T-helper 9 cell (primary cell): ENCODE data around the gene PHC3.

Experiments
- DNase-seq: peaks from one replicate; pipeline ENCODE4 v3.0.0-alpha.2; 2020

Gene PHC3

DNA sequence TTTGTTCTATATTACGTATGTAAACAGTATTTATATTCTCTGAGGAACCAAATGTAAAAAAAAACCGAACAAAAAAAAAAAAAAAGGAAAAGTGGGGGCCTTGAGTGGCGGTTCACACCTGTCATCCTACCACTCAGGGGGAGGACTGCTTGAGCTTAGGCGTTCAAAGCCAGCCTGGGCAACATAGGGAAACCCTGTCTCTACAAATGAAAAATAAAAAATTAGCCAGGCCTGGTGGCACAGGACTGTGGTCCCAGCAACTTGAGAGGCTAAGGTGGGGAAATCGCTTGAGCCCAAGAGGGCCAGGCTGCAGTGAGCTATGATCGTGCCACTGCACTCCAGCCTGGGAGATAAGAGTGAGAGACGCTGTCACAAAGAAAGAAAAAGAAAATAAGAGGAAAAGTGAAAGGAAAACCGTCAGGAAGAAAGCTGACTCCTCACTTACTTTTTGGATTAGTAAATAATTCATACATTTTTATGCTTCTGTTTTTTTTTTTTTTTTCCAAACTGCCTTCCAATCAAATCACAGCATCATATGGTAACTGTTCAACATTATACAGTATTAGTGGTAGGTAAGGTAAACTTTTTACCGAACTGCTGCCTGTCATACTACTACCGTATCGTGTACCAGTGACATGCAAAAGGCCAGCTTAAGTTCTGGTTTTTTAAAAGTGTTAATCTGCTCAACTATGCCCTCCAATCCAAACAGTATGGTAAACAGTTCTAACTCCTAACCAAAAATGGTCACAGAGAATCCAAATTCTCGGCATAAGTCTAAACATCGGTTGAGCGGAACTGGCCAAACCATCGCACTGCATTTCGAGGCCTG, 1.2 kb downstream of the PHC3 start:
- peak; percentile 1 for DNase-seq

DNA sequence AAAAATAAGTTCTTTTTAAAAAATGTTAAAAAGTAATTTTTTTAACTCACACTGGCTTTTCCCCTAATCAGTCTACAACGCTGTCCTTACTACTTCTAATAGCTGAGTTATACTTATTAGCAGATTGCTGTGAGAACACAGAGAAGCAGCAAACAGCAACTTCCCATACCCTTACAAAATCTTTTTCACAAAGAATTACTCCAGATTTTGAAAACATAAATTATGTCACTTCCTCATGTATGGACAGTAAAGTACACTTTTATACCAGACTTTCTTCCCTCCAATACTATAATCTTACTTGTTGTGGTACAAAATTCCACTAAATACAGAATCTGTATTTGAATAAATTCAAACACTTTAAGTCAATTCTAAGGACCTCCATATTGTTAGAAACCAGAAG, 2.1 kb downstream of the PHC3 start:
- no peak for DNase-seq

DNA sequence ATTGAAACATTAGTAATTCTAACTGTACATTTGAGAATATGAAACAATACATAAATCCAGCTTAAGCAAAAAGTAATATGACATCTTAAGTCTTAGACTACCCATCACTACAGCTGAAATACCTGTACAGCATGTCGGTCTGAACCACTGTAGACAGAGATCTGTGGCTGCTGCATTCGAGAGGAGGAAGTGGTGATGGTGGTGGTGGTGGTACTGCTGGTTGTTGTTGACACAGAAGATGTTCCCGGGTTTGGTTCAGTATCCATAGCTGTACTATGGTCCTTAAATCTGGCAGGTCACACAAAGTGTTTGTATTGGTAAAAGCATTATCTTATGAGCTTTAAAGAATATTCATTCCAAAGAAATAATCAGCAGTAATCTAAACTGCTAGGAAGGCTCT, 2.9 kb downstream of the PHC3 start:
- peak; percentile 42 for DNase-seq

DNA sequence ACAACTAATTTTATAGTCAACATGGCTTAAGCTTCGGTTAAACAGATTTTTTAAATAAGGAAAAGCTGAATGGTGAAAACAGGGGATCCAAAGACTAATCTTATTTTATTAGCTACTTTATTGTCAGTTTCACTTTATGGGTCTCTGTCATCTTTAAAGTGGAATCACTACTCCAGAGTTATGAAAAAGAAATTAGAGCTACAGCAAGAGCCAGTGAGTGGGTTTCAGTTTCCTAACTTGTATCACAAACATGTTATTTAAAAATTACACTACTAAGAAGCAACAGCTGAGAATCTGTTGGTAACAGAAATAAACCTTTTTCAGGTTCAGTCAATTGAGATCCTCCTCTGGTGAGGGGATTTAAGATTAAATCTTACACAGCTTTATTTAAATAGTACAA, 10.0 kb downstream of the PHC3 start:
- no peak for DNase-seq

DNA sequence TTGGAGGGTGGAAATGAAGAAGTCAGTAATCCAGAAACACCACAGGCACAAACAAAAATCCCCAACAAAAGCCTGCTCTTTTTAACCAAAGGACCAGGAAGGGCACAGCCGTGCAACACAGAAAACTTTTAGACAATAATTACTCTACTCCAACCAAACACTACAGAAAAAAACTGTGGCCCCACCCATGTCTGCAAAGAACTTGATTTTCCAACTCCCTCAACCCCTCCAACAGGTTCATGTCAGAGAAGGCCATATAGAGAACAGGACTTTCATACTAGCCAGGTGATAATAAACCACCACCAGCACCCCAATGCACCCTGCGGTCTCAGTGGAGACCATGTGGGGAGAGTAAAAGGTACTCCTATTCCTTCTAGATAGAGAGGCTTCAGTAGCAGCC, 16.8 kb downstream of the PHC3 start:
- no peak for DNase-seq

DNA sequence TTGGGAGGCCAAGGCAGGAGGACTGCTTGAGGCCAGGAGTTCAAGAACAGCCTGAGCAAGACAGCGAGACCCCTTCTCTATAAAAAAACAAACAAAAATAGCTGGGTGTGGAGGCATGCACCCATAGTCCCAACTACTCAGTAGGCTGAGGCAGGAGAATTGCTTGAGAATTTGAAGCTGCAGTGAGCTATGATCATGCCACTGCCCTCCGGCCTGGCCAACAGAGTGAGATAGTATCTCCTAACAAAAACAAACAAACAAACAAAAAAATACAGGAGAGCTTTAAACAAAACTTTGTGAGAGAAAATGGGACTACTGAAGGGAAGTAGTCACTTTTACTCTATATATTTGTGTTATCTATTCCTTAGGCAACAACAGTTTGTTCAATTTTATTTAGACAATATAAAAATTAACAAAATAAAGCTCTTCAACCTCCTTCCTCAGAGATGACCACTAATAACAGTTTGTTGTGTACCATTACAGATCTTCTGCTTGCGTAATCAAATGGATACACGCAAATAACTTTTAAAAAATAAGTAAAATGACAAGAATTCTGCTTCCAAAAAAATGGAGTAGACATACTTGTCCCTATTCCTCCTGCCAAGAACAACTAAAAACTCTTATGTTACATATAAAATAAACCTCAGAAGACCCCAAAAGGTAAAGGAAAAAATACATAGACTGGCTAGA, 17.4 kb downstream of the PHC3 start:
- no peak for DNase-seq

DNA sequence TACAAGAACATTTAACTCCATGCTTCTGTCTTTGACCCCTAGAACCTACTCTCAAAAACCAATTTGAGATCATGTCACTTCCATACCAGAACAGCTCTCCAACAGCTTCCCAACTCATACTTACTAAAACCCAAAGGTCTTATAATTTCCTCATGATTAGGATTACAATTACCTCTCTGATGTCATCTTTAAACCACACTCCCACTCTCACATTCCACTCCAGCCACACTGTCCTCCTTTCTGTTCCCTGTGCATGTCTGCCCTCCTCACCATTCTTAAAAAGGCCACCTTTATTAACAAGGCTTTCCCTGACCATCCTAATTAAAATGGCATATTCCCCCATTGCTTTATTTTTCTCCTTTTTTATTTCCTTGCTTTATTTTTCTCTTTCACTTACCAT, 18.9 kb downstream of the PHC3 start:
- DNase-seq = no peak

DNA sequence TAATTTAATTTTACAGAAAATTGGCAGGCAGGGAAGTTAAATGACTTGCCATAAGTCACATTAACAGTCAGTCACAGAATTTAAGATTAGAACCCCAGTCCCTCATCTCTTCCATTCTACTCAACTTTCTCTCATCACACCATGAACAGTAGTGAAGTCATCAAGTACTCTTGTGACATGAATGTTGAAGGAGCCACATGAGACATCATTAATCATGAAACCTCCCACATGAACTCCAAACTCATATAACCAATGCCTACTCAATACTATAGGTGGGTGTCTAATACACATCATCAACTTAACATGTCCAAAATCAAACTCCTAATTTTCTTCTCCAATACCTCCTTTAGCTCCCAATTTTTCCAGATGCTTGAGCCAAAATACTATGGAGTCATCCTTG, 19.5 kb downstream of the PHC3 start:
- DNase-seq = no peak

DNA sequence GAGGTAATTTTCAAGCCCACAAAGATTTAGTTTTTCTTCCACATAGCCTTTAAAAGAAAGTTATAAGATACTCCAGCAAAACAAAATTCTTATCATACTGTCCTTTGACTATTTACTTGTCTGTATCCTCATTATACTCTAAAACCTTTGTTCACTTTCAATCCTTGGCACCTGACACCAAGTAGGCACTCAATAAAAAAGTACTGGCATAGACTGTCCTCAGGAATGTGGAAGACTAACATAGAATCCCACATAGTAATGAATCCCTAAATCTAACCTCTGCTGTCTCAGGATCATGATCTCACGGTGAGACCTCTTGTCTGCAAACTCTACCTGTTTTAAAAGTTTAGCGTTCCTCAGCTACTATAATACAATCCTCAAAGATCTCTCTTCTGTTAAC, 21.6 kb downstream of the PHC3 start:
- no peak for DNase-seq

DNA sequence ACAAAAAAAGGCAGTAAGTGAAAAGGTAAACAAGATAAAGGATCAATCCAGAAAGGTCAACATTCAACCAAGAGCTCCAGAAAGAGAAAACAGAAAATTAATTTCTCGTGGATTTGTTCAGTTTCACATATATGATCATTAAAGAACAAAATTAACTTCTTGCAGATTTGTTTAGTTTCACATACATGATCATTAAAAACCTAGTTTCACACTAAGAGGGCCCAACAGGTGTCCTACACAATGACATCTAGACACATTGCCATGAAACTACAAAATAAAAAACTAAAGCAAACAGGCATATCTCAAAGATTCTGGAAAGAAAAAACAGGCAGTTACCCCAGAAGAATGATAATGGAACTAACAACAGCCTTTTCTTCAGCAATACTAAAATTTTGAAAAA, 22.1 kb downstream of the PHC3 start:
- DNase-seq = no peak

DNA sequence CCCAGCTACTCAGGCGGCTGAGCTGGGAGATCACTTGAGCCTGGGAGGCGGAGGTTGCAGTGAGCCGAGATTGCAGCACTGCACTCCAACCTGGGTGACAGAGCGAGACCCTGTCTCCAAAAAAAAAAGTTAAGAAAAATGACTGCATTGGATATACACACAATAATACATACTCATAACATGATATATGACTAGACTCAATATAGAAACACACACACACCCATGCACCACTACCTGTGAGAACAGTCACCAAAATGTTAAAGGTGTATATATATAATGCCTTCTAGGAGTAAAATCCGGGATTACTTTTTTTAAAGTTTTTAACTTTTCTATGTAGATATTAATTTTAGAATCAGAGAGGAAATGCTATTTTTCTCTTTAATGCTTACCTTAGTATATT, 25.9 kb downstream of the PHC3 start:
- DNase-seq = no peak

DNA sequence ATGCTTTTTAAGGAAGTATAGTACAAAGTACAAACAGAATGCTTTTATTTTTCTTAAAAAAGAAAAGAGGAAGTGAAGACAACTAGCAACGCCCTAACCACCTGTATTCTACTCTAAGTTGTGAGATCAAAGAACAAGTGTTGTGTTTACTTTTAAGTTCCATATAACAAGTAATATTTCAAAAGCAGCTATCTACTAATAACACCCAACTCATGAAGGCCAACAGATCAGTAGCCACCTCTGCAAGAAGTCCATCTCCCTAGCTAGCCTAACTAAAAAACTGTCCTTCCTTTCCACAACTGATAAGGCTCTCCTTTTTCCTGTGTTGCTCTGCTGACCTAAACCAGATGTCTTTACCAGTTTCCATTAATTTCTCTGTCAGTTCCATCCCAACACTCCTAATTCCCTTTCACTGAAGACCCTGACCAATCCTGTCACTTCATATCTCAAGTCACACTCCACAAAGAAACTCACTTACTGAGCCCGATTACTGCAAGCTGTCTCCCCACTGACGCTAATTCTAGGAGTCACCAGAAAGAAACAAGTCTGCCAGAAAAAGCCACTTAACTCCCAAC, 26.9 kb downstream of the PHC3 start:
- no peak for DNase-seq

DNA sequence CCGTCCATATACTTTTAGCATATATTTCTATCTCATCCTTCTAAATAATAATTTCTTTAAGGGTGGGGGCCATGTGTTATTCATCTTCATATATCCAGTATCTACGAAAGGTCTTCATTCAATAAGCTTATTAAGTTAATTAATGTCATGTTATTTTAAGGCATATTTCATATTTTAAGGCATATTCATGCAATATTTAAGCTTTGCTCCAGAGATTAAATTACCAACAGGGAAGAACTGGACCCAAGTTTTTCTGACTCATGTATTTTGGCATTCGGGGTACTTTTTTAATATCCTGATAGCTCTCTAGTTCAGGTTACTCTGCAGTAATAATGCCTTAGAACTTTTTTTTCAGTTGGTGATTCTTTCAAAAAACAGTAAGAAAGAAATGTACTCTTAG, 27.4 kb downstream of the PHC3 start:
- no peak for DNase-seq

DNA sequence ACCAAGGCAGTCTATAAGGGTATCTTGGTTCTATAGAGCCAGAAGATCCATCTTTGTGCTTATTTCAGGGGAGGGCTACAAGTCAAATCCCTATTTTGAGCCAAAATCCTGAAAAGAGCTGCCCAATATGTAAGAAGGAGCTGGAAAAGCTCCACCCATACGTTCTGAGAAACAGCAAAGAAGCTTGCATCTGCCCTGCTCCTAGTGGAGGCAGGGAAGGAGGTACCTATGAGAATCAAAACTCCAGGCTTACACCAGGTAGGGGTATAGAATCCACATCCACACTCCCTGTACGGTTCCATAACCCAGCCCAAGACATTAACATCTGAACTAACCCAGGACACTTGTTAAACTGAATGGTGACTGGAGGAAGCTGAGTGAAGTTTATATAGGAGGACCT, 30.0 kb downstream of the PHC3 start:
- no peak for DNase-seq

DNA sequence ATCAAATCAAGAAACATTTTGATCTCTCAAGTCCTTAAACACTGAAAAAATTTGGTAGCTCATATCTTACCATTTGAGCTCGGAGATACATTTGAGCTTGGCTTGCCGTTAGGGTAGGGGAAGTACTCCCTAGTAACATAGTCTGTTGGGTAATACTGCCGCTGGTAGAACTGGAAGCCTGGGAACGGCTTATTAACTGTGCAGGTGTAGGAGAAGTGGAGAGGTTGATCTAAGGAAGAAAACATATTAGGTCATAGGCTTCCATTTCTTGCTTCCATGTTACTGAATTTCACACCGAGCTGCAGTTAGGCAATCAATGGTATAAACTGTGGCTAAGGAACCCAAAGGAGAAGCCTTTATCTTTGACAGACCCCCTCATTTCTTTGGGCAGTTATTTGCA, 32.5 kb downstream of the PHC3 start:
- DNase-seq = no peak

DNA sequence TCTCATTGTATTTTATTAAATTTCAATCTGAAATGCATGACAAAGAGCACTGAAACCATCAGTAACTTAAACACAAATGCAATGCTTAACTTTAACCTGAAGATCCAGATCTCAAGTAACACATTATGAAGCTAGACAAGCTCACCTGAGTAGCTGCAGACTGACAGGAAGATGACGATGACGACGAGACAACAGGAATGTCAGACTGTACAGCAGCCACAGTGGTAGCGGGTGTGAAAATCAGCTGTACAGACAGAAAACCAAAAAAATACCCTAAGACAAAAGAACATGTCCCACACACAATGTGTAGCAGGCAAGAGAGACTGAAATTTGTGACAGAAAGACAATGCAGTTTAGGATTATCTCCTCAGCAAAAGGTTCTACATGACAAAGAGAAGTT, 36.3 kb downstream of the PHC3 start:
- no peak for DNase-seq

DNA sequence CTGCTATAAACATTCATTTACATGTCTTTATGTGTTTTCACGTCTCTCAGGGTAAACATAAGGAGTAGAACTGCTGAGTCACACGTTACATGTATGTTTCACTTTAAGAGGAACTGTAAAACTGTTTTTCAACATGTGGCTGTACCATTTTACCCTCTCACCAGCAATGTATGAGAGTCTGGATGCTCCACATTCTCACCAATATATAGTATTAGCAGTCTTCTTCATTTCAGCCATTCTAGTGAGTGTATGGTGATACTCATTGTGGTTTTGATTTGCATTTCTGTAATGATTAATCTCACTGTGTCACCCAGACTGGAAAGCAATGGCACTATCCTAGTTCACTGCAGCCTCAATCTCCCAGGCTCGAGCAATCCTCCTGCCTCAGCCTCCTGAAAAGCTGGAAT, 37.1 kb downstream of the PHC3 start:
- DNase-seq = no peak

DNA sequence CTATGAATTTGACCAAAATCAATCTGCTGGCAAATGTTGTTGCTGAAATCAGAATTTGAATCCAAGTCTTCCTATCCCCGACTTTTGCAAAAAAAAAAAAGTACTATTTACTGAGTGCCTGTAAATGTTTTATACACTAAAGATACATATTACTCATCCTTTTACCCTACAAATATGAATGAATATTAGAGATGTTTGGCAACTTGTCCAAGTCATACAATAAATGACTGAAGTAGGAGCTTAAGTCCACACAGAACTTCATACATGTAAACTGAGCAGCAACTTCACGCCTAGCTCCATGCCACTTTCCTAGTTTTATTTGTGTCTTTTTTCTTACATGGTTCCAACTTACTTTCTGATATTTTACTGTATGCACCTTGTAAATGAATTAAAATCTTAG, 39.2 kb downstream of the PHC3 start:
- no peak for DNase-seq

DNA sequence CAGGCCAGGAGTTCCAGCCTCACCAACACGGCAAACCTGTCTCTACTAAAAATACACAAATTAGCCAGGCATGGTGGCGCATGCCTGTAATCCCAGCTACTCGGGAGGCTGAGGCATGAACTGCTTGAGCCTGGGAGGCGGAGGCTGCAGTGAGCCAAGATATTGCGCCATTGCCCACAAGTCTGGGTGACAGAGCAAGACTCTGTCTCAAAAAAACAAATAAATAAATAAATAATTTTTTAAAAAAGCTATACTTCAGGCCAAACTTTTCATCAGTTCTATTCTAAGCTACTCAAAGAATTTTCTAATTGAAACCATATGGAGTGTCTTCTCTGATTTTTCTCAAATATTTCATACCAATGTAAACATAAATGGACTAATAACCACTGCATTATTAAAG, 43.5 kb downstream of the PHC3 start:
- DNase-seq = no peak

DNA sequence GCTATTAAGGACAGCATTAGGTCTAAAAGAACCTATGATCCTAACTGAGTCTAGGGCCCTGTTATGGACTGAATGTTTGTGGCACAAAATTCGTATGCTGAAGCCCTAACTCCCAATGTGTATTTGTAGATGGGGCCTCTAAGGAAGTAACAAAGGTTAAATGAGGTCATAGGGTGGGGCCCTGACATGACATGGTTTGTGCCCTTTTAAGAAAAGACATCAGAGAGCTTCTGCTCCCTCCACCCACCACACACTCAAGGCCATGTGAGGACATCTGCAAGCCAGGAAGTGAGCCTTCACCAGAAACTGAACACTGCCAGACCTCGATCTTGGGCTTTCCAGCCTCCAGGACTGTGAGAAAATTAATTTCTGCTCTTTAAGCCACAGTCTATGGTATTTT, 49.2 kb downstream of the PHC3 start:
- DNase-seq = no peak

DNA sequence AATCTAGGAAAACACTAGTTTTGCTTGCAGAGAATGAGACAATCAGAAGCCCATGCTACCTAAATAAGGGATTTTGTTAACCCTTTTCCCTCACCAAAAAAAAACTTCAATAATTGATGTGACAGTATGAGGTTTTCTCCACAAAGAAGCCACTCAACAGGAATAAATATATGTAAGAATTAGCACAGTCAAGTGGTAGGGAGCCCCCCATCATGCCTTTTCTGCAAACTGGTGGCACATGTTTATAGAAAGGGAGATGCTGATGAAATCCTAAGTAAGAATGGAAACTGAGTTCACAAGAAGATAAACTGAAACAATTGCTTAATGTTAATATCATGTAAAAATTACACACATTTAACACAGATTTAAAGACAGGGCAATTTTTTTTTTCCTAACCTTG, 51.0 kb downstream of the PHC3 start:
- no peak for DNase-seq

DNA sequence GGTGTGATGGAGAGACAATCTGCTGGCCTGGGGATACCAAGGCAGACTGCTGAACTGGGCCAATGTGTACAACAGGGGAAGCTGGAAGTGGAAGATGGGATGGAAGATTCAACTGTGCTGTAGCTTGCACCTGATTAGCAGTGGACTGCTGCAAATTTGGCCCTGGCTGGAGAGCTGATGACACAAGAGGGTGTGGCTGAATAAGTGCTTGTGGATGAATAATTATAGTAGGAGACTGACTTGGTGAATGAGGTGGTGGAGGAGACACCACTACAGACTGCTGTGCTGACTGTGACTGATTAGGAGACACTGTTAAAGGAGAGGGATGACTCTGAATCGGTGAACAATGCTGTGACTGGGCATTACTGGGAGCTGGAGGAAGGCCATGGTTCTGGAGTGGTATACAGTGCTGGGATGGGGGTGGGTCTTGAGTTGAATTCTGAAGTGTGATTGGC, 52.5 kb downstream of the PHC3 start:
- no peak for DNase-seq

DNA sequence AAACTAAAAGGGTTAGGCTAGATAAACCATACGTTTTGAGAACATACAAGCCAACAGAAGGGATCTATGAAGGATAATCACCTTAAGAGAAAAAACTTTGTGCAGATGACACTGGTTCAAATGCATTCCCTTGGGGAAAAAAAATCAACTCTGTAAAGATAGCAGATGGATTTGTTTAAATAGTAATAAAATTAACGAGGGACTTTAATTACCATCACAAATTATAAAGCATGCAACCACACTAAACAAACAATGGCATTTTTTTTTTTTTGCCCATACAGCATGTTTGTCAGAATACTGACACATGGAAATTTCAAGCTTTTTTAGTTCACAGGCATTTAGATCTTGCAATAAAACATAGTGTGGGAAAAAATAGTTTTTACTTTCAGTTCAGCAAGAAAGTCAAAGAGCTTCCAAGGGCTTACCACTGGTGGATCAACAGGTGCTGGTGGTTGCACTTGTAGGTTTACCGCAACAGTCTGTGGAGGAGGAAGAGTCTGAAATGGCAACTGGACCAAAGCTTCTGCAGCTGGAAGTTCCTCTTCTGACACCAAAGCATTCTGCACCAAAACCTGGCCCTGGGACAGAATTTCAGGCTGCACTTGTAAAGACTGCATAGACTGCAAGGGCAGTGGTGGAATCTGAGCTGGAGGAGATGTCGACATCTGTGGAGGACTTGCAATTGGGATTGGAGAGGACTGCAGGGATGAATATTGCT, 53.1 kb downstream of the PHC3 start:
- no peak for DNase-seq

DNA sequence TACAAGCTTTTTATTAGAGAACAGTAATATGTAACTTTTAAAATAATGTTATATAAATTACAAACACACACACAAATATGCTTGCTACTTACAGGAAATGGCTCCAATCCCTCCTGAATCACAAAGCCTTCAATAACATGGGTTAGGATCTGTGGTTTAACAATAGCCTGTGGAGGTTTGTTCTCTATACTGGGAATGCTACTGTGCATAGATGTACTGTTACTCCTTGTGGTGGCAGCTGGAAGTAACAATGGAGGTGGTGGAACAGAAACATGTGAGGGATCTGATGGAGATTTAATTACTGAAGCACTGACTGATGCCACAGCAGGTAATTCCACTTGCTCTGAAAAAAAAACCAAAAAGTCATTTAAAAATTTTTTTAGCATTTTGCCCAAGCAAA, 64.4 kb downstream of the PHC3 start:
- DNase-seq = no peak
